GM21528 (cell line): Measurements from ENCODE around the gene CD3E.
"Not testable (repeated sequence)": the region's sequence is repeated elsewhere in the genome, so short reads cannot be mapped to it uniquely, and the experiment has no call there.

Source experiments
- ATAC-seq: cut with Tn5 transposase; IDR thresholded peaks from one replicate; pipeline ENCODE4 v1.9.1; 2021; ENCODE audit warnings: mild to moderate bottlenecking, moderate library complexity; ENCODE audit not compliant: unreplicated experiment, low FRiP score

Gene CD3E

GRCh38 chr11:118289401-118289800 is 15.1 kb upstream of the CD3E start:
- ATAC-seq: no peak

- ATAC-seq: no peak
Observed at GRCh38 chr11:118290923-118291322, 13.6 kb upstream of the CD3E start.

GRCh38 chr11:118291477-118292135 is 12.9 kb upstream of the CD3E start:
- ATAC-seq: no peak

- no peak for ATAC-seq
Observed at GRCh38 chr11:118294053-118294452, 10.5 kb upstream of the CD3E start.

- no peak for ATAC-seq
Observed at GRCh38 chr11:118295199-118295598, 9.3 kb upstream of the CD3E start.

- no peak for ATAC-seq
Observed at GRCh38 chr11:118295815-118296454, 8.6 kb upstream of the CD3E start.

GRCh38 chr11:118301600-118302195 is 2.8 kb upstream of the CD3E start:
- no peak for ATAC-seq

GRCh38 chr11:118304227-118304567 is 333 bp upstream of the CD3E start:
- ATAC-seq: no peak

GRCh38 chr11:118305726-118306125 is 1.2 kb downstream of the CD3E start:
- ATAC-seq: no peak

GRCh38 chr11:118306556-118306955 is 2.0 kb downstream of the CD3E start:
- ATAC-seq: no peak

- ATAC-seq: not testable (repeated sequence)
Observed at GRCh38 chr11:118308995-118309528, 4.5 kb downstream of the CD3E start.

- ATAC-seq: no peak
Observed at GRCh38 chr11:118310271-118310670, 5.7 kb downstream of the CD3E start.

GRCh38 chr11:118310781-118311485 is 6.4 kb downstream of the CD3E start:
- ATAC-seq: no peak

- ATAC-seq: no peak
Observed at GRCh38 chr11:118311518-118311917, 7.0 kb downstream of the CD3E start.

- ATAC-seq: no peak
Observed at GRCh38 chr11:118312328-118312727, 7.8 kb downstream of the CD3E start.

- no peak for ATAC-seq
Observed at GRCh38 chr11:118313242-118313641, 8.7 kb downstream of the CD3E start.

GRCh38 chr11:118314988-118315411 is 10.5 kb downstream of the CD3E start:
- ATAC-seq: no peak

- ATAC-seq: no peak
Observed at GRCh38 chr11:118318124-118318523, 13.6 kb downstream of the CD3E start.

- ATAC-seq: no peak
Observed at GRCh38 chr11:118318581-118319336, 14.2 kb downstream of the CD3E start.

GRCh38 chr11:118319337-118319707 is 14.8 kb downstream of the CD3E start:
- ATAC-seq: no peak
